Stimulated activated CD8-positive, alpha-beta memory T cell treated with anti-CD3 and anti-CD28 coated beads, Interleukin-15, amount 100 ng/mL, for 48 hours (primary cell): Measurements from ENCODE around the gene USH2A.
"Not testable (repeated sequence)": the region's sequence is repeated elsewhere in the genome, so short reads cannot be mapped to it uniquely, and the experiment has no call there.

Experiments used
- DNase-seq, 2 donors: peaks; one replicate each; pipeline ENCODE4 v3.0.0-alpha.2; 2020; ENCODE audit warnings: low read depth in 2 of 2

USH2A gene

DNA sequence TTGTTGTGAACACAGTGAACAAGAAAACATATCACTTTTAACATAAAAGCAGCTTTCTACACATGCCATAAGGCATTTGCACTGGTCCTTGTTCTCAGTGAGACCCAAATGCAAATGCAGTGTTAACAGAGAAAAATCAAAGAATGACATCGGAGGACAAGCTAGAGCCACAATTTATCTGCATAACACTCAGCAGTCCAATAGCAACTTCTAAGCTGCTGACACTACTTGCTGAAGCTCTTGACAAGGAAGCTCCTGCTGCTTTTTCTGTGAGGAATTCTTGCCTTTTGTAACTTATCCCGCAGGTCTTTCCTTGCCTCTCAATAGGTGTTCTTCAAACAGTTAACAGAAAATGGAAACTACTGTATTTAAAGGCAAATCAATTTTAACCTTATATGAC lies 34.7 kb downstream of the USH2A start:
- DNase-seq = no peak

DNA sequence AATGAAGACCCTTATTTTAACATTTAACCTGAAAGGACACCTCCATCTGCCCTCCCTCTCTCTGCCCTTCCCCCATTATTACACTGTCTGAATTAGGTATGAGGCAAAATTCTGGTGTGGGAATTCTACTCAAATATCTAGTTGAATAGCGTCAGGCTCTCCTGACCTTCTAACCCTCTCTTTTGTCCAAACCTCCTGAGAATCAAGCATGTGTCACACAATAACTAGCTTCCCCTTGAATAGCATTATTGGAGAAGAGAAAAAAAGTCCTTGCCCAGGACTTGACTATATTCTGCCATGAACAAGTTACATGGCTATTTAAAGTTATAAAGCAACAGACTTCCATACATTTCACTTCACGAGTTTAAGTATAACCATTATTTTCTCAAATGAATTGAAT lies 35.5 kb downstream of the USH2A start:
- no peak for DNase-seq

DNA sequence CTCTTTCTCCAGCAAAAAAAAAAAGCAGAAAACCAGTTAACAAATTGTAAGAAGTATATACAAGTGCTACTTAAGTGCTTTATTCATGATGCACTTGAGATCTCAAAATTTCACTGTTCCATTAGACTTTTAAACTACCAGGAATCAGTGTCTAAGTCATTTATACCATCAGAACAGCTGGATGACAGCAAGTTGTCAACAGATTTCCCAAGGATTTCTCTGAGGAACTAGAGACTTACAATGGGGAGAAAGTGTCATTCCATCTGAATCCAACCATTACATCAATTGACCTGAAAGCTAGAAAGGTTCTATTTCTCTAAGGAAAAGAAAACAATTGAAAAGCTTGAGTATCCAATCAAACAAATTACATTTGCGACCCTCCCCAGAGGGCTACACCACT lies 43.8 kb downstream of the USH2A start:
- no peak for DNase-seq

DNA sequence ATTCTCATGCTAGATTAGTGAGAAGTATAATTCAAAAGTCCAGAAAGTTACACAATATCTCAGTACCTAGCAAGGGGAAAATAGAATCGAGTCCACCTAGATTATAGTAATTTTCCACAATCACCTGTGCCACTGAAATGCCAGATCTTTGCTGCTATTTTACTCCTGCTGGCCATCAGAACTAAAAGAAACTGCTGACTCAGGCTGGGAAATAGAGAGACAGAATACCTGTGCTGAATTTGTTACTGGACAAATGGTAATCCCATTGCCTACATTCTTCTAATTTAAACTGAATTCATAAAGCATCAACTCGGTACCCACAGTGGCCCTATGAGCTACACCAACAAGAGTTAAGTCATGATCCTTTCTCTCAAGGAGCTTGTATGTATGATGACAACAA lies 55.0 kb downstream of the USH2A start:
- no peak for DNase-seq

DNA sequence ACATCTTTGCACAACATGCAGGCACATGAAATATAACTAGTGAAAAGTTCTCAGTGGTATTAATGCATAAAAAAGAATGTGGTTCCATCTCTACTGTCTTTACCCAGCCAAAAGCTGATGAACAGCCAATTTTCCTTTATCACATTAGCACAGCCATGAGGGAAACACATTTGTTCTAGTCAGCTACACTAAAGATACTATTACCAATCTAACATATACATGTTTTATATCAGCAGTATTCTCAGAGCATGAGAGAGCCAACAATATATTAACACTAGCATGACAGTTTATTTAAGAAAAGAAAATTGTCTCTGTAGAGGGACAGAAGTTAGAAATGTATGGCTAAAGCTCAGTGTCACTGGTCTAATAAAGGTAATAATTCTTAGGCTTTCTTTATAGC lies 56.3 kb downstream of the USH2A start:
- no peak for DNase-seq

DNA sequence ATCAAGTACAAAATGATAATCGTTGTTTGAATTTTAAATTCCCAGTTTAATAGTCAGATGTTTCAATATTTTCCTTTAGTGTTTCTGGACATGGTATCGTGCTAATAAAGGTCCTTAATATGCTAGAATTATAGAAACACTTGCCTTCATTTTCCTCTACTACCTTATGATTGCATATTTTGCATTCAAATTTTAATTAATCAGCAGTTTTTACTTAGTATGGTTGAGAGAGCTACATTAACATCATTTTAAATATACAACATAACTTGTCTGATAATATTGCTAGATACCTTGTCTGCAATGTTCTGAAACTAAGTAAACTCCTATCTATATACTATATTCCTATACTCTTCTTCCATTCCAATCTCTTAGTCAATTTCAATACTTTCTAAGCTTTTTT lies 66.3 kb downstream of the USH2A start:
- no peak for DNase-seq

DNA sequence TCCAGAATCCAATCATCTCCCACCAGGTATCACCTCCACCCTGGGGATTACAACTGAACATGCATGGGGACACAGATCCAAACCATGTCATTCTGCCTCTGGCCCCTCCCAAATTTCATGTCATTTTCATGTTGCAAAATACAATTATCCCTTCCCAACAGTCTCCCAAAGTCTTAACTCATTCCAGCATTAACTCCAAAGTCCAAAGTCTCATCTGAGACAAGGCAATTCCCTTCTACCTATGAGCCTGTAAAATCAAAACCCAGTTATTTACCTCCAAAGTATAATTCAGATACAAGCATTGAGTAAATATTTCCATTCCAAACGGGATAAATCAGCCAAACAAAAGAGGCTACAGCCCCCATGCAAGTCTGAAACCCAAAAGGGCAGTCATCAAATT lies 73.1 kb downstream of the USH2A start:
- DNase-seq = no peak

DNA sequence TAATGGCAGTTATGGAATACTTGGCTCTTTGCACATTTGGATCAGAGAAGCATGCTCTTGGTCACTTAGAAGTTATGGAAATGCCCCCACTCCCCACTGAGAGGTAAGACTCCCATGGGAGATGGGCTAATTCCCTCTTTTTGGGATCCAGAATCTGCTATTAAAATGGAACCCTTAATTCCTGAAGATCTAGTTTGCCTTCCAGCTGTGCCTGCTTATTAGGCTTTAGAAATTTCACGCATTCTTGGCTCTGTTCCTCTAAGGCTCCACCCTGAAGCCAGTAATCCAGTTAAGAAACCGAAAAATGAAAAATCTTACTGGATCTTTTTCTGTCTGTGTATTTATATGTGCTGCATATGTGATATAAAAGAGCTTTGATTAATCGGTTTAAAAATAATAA lies 76.7 kb downstream of the USH2A start:
- no peak for DNase-seq

DNA sequence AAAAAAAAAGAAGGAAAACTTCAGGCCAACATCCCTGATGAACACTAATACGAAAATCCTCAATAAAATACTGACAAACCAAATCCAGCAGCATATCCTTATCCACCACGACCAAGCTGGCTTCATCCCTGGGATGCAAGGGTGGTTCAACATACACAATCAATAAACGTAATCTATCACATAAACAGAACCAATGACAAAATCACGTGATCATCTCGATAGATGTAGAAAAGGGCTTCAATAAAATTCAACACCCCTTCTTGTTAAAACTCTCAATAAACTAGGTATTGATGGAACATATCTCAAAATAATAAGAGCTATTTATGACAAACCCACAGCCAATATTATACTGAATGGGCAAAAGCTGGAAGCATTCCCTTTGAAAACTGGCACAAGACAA lies 82.7 kb downstream of the USH2A start:
- not testable (repeated sequence) for DNase-seq

DNA sequence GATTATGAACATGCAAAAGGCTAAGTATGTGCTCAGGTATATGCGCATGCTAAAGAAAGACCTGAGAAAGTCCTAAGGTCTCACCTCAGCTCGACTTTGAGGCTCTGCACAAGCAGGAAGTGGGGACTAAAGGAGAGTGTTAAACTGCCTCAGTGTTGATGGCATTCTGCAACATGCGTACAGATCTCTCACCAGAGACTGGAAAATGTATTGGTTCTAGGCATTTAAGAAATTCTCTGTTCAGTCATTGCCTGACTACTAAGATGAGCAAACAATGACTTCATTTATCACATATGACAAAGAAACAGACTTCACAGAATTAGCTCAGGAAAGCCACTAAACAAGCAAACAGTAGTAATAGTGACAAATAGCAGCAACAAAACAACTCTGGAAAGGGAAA lies 90.8 kb downstream of the USH2A start:
- no peak for DNase-seq

DNA sequence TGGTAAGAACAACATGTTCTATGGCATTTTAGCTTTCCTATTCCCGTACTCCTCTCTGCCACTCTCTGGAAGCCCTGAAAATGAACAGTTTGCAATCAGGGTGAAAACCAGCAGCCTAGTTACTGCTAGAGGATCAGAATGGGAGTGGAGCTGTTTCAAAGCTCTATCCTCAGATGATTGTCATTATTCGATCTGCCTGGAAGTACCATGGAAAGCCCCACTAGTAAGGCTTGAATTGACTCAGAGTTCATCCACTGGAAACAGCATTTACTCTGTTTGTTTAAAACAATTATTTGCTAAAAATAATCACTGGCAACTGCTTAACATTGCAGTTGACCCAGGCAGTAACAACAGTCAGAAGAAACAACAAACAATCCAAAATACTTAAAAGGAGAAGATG lies 91.2 kb downstream of the USH2A start:
- no peak for DNase-seq

DNA sequence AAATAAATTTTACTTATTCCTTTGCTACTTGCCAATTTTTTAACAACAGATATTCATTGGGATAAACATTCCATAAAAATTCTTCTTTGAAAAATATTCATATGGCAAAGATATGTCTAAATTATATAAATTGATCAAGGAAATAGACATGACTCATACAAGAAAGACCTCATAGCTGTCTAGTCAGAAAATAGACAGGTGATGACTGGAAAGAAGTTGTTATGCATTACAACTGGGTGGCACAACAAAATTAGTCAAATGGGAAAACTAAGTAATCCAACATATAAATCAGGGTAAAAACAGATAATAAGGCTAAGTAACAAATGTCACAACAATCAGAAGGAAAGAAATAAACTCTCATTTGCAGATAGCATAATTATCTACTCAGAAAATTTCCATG lies 92.0 kb downstream of the USH2A start:
- no peak for DNase-seq

DNA sequence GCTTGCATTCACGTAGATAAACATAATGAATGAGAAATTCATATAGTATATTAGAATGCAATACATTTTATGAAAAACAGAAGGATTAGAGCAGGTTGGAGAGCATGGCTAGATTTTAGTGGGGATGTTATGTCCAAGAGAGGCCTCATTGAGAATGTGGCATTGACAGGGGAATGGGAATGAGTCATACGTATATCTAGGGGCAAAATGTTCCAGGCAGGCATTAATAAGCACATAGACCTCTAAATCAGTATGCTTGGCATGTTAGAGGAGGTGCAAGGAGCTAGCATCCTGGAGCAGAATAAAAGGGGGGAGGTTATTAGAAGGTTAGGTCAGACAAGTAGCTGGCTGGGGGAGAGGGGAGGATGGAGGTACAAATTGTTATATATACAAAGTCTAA lies 93.0 kb downstream of the USH2A start:
- DNase-seq = no peak

DNA sequence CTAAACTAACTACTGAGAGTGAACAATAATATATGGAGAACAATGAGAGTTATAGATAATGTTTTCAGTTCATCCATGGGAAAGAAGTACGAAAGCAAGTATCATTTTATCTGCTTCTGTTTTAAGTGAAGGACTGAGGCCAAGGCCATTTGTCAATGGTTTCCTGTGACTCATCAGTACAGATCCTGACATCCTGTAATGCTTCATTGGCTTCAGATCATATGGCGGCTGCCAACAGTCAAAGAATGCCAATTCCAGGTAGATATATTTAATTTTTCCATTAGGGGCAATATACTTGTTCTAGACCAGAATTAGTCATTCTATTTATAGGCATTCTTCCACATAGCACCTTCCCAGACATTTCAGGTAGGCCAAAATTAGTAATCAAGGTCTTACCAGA lies 97.3 kb downstream of the USH2A start:
- DNase-seq = no peak

DNA sequence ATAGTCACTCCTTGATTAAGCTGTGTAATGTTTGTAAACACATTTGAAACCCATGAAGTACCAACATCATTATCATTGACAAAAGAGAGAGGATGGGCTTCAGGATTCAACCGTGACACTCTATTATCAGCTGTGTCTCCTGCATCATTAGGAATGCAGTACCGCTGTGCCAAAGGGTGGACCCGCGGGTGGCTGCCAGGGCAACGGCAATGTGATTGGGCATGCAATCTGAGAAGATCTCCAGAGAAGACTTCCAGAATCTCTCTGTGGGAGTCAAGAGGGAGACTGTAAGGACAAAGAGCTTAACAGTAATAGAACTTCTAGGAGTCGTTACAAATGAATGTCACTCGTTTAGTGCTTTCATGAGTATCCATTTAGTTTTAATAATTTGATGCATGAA lies 97.9 kb downstream of the USH2A start:
- DNase-seq = no peak

DNA sequence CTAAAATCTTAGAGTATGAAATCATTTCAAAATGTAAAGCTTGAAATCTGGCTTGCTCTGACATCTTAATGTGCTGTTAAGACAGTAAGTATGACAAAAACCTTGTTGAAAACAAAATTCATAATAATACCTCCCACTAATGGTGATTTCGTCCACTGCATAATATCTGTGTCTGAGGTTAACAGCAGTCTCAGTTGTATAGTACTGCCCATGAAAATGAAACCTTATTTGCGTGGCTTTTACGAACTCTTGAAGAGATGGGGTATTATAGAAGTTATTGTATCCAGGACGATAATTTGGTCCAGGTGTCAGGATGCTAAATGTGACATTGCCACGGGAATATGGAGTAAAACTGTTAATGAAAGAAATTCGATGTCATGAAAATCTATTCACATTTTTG lies 99.9 kb downstream of the USH2A start:
- no peak for DNase-seq

DNA sequence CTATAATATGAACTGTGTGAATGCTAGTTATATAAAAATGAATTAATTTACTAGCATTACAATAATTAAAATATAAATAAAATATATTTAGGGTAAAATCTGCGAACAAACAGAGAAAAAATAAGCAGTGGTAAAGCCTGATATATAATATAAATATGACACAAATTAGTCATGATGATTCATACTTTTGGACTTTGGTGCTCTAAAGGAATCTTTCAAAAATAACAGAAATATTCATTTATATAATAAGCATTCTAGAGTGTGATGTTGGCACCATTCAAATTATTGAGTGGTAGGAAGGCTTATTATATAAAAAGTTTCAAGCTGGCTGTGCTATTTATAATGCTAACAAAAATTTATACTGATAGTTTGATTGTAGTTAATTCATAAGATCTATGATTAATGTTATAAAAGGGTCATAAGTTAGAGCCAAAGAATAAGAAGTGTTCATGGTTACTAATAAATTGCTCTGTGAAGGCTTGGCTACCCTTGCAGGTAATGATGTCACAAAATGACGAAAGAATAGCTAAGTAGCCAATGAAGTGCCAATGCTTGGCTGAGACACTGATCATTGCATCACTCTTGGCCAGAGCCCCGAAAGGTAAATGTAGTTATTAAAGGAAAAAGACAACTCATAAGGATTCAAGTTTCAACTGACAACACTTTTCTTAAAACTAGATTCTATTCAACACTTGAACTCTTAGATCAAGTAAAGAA lies 108.7 kb downstream of the USH2A start:
- no peak for DNase-seq

DNA sequence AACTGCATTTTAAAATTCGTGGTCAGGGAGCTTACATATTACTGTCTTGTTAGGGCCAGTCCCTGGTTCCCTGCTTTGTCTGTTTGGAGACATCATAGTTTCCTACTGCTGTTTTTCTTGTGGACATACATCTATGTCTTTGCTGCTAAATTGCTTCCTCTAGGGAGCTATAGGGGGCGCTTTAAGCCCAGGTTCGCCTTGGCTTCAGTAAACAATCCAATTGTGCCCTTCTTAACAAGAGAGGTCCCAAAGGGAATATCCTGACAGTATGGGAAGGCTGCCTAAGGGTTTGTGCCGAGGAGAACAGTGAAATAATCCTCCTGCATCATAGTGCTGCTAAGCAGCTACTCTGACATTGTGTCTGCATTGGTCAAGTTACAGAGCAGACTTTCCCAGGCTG lies 112.5 kb downstream of the USH2A start:
- no peak for DNase-seq

DNA sequence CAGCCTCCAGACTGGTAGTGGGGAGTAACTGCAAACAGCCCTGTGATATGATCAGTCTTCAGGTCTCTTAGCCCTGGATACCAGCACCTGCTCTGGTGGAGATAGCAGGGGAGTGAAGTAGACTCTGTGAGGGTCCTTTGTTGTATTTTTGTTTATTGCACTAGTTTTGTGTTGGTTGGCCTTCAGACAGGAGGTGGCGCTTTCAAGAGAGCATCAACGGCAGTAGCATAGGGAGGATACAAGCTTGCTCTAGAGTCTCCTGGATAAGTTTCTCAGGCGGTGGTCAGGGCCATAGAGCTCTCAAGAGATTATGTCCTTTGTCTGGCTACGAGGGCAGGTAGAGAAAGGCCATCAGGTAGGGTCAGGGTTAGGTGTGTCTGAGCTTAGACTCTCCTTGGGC lies 116.4 kb downstream of the USH2A start:
- DNase-seq = no peak

DNA sequence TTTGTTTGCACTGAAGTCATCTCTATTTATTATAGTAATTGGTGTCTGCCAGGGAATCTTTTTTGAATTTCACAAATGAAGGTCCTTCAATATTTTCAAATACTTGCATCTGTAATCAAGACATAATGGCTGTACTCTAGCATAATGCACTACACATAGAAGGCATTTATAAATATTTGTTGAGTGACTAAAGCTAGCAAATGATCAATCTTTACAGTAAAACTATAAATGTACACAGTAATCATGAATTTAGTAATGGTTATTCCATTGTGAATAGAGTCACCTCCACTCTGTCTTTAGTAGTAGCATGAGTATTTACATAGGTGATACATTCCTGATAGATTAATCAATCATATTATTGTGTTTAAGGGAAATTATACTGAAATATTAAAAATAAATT lies 119.6 kb downstream of the USH2A start:
- DNase-seq = no peak

DNA sequence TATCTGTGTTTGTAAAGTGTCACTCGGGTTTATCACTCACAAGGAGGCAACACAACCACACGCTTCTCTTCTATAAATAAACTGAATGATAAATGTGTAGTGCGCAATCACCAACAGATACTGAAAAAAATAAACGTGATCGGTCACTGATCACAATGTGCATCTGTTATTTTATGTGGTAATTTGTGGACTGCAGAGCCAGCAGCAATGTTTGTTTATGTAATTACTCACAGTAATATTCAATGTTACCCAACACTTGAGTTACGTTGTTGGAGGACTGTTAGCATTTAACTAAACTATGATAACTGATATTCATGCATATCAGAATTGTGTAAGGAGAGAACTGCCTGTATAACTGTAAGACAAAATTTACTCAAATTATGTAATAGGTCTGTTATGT lies 129.6 kb downstream of the USH2A start:
- DNase-seq = no peak

DNA sequence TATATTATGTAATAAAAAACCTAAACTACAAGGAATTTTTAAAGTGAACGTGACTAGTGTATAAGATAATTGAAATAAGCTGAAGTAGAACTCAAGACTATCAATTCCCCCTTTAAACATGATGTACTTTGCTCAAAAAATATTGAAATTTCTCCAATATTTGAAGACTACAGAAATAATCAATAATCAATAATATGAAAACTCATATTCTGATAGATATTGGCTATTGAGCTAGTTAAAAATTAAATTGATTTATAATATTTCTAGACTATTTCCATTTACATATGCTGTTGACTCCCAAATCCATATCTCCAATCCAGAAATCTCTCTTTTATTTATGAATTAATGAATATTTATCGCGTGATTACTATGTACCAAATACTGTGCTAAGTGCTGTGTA lies 133.2 kb downstream of the USH2A start:
- no peak for DNase-seq

DNA sequence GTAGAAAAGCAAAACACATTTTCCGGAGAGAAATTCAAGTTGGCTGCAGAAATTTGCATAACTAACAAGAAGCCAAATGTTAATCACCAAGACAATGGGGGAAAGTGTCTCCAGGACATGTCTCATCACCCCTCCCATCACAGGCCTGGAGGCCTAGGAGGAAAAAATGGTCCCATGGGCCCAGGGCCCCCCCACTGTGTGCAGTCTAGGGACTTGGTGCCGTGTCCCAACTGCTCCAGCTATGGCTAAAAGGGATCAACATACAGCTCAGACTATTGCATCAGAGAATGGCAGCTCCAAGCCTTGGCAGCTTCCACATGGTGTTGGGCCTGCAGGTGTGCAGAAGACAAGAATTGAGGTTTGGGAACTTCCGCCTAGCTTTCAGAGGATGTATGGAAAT lies 138.2 kb downstream of the USH2A start:
- no peak for DNase-seq

DNA sequence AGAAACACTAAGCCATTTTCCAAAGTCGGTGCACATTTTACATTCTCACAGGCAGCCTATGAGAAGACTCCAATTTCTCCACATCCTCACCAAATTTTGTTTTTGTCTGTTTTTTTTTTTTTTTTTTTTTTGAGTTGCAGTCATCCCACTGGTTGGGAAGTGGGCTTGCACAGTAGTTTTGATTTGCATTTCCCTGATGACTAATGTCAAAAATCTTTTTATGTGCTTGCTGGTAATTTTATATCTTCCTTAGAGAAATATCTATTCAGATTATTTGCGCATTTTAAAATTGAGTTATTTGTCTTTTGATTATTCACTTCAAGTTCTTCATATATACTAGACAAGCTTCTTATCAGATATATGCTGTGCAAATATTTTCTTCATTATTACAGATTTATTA lies 141.5 kb downstream of the USH2A start:
- no peak for DNase-seq
